Right lobe of liver (tissue), 6 donors: ENCODE results near the gene HMGCS2. TPM values are rescaled to one million over a fixed set of nuclear protein-coding genes. Genes with fewer than 3 reads are reported as not detected.
"Not testable (repeated sequence)": the region's sequence is repeated elsewhere in the genome, so short reads cannot be mapped to it uniquely, and the experiment has no call there.

Experiments used
- ATAC-seq, 4 donors: fragments of 200-7000 bp; cut with Tn5 transposase; one replicate each; pipeline ENCODE4 v1.9.1; 2020; ENCODE audit warnings: mild to moderate bottlenecking in 4 of 4, moderate library complexity in 4 of 4
- DNase-seq, 3 donors: peaks; one replicate each; pipeline ENCODE4 v3.0.0-alpha.2; 2020
- H3K27ac ChIP-seq, 3 donors: fragments of 200-600 bp; one replicate each; pipeline ENCODE4 v1.8.0; 2022
- H3K27me3 ChIP-seq, 2 donors: fragments of 200-600 bp; one replicate each; pipeline ENCODE4 v1.8.0; 2022
- H3K36me3 ChIP-seq, 4 donors: fragments of 200-600 bp; sonication (generic) in 1 of 4; one replicate each; pipeline versions ENCODE4 v1.5.1 to v1.8.0; 2017 to 2022; ENCODE audit warnings: control low read depth in 1 of 4
- H3K4me1 ChIP-seq, 4 donors: fragments of 200-600 bp; sonication (generic) in 1 of 4; one replicate each; pipeline versions ENCODE4 v1.5.1 to v1.8.0; 2017 to 2022; ENCODE audit warnings: control low read depth in 1 of 4
- H3K4me3 ChIP-seq, 3 donors: fragments of 200-600 bp; one replicate each; pipeline ENCODE4 v1.8.0; 2022
- H3K9me3 ChIP-seq, 4 donors: fragments of 200-600 bp; sonication (generic) in 1 of 4; one replicate each; pipeline versions ENCODE4 v1.5.1 to v1.8.0; 2017 to 2022; ENCODE audit warnings: control low read depth in 1 of 4
- CTCF ChIP-seq, 4 donors: fragments of 200-600 bp in 3 of 4; fragments of 450-650 bp in 1 of 4; IDR thresholded peaks; one replicate each; pipeline versions ENCODE4 v1.5.1 to v1.8.0; 2016 to 2022; ENCODE audit warnings: antibody characterized with exemption in 4 of 4, mild to moderate bottlenecking in 2 of 4
- POLR2A ChIP-seq: fragments of 450-650 bp; IDR thresholded peaks from one replicate; pipeline ENCODE4 v1.6.1; 2017; ENCODE audit warnings: antibody characterized with exemption, mild to moderate bottlenecking
- WGBS: methylation state at CpG from one replicate; pipeline ENCODE4 v1.1.6; 2018; ENCODE audit warnings: low coverage, low lambda C conversion rate; ENCODE audit not compliant: insufficient coverage; ENCODE audit errors: missing lambda C conversion rate; 5-methylcytosine and 5-hydroxymethylcytosine counted together
- intact Hi-C, 2 donors: fragments of 100-400 bp; cut with DNase I; formaldehyde crosslinking; loops; one replicate each; pipeline versions ENCODE4 v1.11.2 to v1.14.1; 2022
- total RNA-seq, 6 experiments: library from RNA; depleted of rRNA in 2 of 6; stranded (reverse); fragments of >200 nt in 2 of 6; fragmentation: NEBNext Ultra II Directional in 3 of 6; extraction: Animal tissue kit (Norgen Biotek cat#: 25700) in 3 of 6; gene quantifications; one replicate each; pipeline versions ENCODE4 v1.1.0 to v1.2.4, GENCODE V29; 2016 to 2023
- donor health status: DM: no; HTN: yes; CAD: no.
- donor health status: DM: no; HTN: no; CAD: no.
- donor health status: DM: no; HTN: no; CAD: no.
- donor health status: DM: no; HTN: yes; CAD: no.
- donor health status: DM: no; HTN: yes; CAD: no.

The HMGCS2 gene
- total RNA-seq, 6 experiments from 2014 or later, result 390 to 938 (median 855) TPM

GRCh38 chr1:119787776-119788175, 19.1 kb upstream of the HMGCS2 start:
- Histone ChIP-seq H3K36me3 (no peaks in the 10 kb centered on the region), H3K27me3 (no peaks in the 10 kb centered on the region), H3K27ac (peak overlapping the region in 1 of 3 donors; percentile 98), H3K4me3 (no peak overlapping the region), H3K4me1 (peaks cover 0 to 68% (median 27%) of the 10 kb centered on the region in 4 donors), H3K9me3 (no peaks in the 10 kb centered on the region)
- intact Hi-C loops, result no loop called here
- 18% methylated on average over 2 of the region's 2 CpGs for WGBS
- ATAC-seq (no peak), DNase-seq (no peak)
- TF ChIP-seq POLR2A (no peak), CTCF (IDR thresholded peaks at IDR 0.05) (no peak)

GRCh38 chr1:119786473-119787050, 17.9 kb upstream of the HMGCS2 start:
- H3K4me1 ChIP-seq, result peaks cover 0 to 73% (median 25%) of the 10 kb centered on the region in 4 donors
- H3K27me3 ChIP-seq, H3K4me3 ChIP-seq, ATAC-seq, intact Hi-C loops, H3K9me3 ChIP-seq, DNase-seq, H3K36me3 ChIP-seq: not testable (repeated sequence)
- 29% methylated on average over 1 of the region's 4 CpGs for WGBS
- H3K27ac ChIP-seq, result peak overlapping the region in 2 of 3 donors; percentile 31 to 98

GRCh38 chr1:119786046-119786445, 17.3 kb upstream of the HMGCS2 start:
- H3K4me1 ChIP-seq, result peaks cover 0 to 72% (median 25%) of the 10 kb centered on the region in 4 donors
- H3K9me3 ChIP-seq, intact Hi-C loops, H3K27me3 ChIP-seq, DNase-seq, H3K4me3 ChIP-seq, H3K36me3 ChIP-seq: not testable (repeated sequence)
- ATAC-seq, result peak in 1 of 4 donors; percentile 25
- H3K27ac ChIP-seq, result peak overlapping the region; percentile 30 to 98 (median 31)
- 32% methylated on average over 6 of the region's 7 CpGs for WGBS

- H3K27me3 ChIP-seq, result no peaks in the 10 kb centered on the region
- H3K36me3 ChIP-seq, result no peaks in the 10 kb centered on the region
- intact Hi-C loops, result no loop called here
- 24% methylated on average over 3 of the region's 3 CpGs for WGBS
- no peak for TF ChIP-seq POLR2A
- TF ChIP-seq CTCF (IDR thresholded peaks at IDR 0.05), result no peak
- H3K4me3 ChIP-seq, result no peak overlapping the region
- no peaks in the 10 kb centered on the region for H3K9me3 ChIP-seq
- peaks cover 0 to 66% (median 24%) of the 10 kb centered on the region in 4 donors for H3K4me1 ChIP-seq
- peak; percentile 86 to 95 (median 94) for DNase-seq
- peak; percentile 60 to 71 (median 70) for ATAC-seq
- peak overlapping the region; percentile 65 to 98 (median 85) for H3K27ac ChIP-seq
Observed at GRCh38 chr1:119784191-119784781, 15.6 kb upstream of the HMGCS2 start.

GRCh38 chr1:119783354-119784185, 14.9 kb upstream of the HMGCS2 start:
- Histone ChIP-seq H3K27me3 (no peaks in the 10 kb centered on the region), H3K27ac (peak overlapping the region in 2 of 3 donors; percentile 85 to 98), H3K9me3 (no peaks in the 10 kb centered on the region), H3K4me1 (peaks cover 0 to 72% (median 27%) of the 10 kb centered on the region in 4 donors), H3K36me3 (no peaks in the 10 kb centered on the region), H3K4me3 (no peak overlapping the region)
- 22% methylated on average over 6 of the region's 6 CpGs for WGBS
- TF ChIP-seq POLR2A, result no peak
- TF ChIP-seq CTCF (IDR thresholded peaks at IDR 0.05), result no peak
- DNase-seq (no peak), ATAC-seq (peak; percentile 11 to 41 (median 15))
- intact Hi-C loops, result no loop called here
